A549 treated with DMSO at 1 μM for 4 hours (cell line): ENCODE results near the gene TOMM6. TPM values are rescaled to one million over a fixed set of nuclear protein-coding genes. Genes with fewer than 3 reads are reported as not detected.

ENCODE experiments used
- total RNA-seq: library from RNA; stranded (reverse); fragments of 200-300 nt; extraction: Qiagen RNA extraction; gene quantifications from 5 replicates; pipeline ENCODE4 v1.2.3, GENCODE V29; 2022; ENCODE audit warnings: low read depth

The TOMM6 gene
- 274 to 318 TPM (median 309 TPM) in 5 replicates for total RNA-seq

DNA sequence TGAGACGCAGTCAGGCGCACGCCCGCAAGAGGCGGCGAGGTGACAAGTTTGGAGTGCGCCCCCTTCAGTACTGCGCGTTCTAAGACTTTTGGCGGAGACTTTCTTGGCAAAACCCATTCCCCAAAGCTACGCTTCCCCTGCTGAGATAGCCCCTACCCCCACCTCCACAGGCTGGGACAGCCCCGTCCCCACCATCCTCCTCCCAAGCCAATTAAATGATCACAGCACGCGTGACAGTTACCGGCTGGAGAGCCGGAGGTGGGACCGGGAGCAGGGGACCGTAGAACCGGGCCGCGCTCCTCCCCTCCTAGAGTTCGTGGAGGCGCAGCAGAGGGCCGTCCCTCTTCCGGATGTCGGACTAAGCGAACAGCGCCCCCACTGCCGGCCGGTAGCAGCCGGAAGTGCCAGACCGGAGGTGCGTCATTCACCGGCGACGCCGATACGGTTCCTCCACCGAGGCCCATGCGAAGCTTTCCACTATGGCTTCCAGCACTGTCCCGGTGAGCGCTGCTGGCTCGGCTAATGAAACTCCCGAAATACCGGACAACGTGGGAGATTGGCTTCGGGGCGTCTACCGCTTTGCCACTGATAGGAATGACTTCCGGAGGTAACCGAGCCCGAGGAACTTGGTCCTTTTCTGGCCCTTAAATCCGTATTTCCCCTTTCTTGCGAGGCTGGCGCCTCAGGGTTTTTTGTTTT lies at the start of gene TOMM6:
TSS of gene TOMM6 (plus strand) at position 476 of the 699 bp plus-strand sequence. CDS start at position 480, 4 bp downstream.

GRCh38 chr6:41747256-41748101 lies 40.0 kb upstream of the TOMM6 start, which contains the start of gene PGC:
PGC (minus strand) TSS chr6:41747397; CDS start chr6:41747334, 63 bp downstream.

DNA sequence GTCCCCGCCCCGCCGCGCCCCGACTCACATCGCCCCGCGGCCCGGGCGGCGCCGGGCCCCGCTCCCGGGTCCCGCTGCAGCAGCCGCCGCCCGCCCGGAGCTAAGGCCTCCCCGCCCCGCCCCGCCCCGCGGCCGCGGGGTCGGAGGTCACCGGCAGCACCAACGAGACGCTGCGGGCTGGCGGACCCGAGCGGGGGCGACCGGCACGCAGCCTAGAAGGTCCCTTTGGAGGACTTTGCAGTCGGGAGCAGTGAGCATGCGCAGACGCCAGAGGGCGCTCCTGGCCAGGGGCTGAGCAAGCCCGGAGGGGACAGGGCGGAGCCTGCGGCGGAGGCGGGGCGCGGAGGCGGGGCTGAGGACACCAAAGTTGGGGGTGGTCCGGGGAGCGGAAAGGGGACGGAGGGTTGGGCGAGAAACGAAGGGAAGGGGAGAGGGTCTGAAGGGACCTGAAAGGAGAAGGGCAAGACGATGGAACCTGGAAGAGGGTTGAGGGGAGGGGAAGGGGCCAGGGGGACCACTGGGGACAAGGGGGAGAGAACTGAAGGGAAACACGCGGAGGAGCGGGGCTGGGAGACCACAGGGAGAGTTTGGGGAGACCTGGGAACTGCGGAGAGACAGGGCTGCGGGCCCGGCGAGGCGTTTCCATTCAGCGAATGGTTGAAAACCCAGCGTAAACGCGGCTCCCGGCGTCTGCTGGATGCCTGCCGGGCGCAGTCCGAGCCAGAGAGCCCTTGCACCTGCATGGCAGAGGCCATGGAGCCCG lies 7.5 kb upstream of the TOMM6 start, which contains the start of gene FRS3:
TSS of gene FRS3 (minus strand) at position 113 of the 763 bp plus-strand sequence. CDS start 2,913 bp downstream, outside the sequence.

DNA sequence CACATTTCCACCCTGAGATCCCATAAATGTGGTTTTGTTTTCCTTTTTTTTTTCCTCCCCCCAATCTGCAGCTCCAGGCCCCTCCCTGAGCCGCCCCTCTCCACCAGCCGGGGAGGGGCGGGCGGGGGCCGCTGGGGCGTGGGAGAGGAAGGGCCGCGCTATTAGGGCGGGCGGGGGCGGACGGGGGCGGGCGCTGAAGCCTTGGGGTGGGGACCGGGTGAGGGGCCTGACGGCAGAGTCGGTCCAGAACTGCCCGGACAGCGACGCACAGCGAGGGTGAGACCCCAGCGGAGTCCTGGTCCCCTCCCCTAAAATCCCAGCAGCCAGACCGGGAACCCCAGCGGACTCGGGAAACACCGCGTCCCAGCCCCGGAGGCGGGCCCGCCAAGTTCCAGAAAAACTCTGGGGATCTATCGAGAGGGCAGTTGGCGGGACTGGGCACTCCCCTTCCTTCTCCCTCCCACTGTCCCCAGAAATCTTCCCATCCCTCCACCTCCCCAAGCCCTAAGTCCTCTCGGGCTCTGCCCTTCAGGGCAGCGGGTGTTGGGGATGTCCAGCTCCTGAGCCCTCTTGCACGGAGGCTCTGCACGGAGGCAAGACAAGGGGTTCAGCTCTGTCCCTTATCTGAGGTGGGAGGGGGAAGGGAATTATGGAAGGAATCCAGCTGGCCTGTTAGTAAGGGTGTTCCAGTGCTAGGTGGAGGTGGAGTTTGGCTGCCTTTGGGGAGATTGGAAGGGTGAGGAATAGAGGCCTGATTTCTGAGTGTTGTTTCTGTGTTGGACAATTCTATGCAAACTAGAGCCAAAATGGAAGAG lies 6.7 kb upstream of the TOMM6 start, which contains the start of gene PRICKLE4:
TSS of gene PRICKLE4 (plus strand) at position 232 of the 815 bp plus-strand sequence. CDS start 2,692 bp downstream, outside the sequence.

Other genes with a start within 250 kb of the TOMM6 start
- 16.1 to 27.0 TPM (median 21.8 TPM) in 5 replicates for gene FOXP4, start 241.3 kb upstream of the TOMM6 start, total RNA-seq
- gene MDFI, start 149.2 kb upstream of the TOMM6 start, total RNA-seq: 0.61 to 1.0 TPM (median 0.82 TPM) in 5 replicates
- gene TFEB, start 52.1 kb upstream of the TOMM6 start, total RNA-seq: 4.3 to 6.1 TPM (median 5.5 TPM) in 5 replicates
- gene PGC, start 40.3 kb upstream of the TOMM6 start, total RNA-seq: not detected in 5 replicates
- gene FRS3, start 7.8 kb upstream of the TOMM6 start, total RNA-seq: 1.9 to 2.7 TPM (median 2.5 TPM) in 5 replicates
- 0.23 to 0.85 TPM (median 0.60 TPM) in 4 of 5 replicates, not detected in the other for gene PRICKLE4, start 6.9 kb upstream of the TOMM6 start, total RNA-seq
- gene USP49, start 107.7 kb downstream of the TOMM6 start, total RNA-seq: 1.1 to 1.9 TPM (median 1.5 TPM) in 5 replicates
- 13.6 to 15.5 TPM (median 15.0 TPM) in 5 replicates for gene MED20, start 133.4 kb downstream of the TOMM6 start, total RNA-seq
- 41.1 to 49.0 TPM (median 42.6 TPM) in 5 replicates for gene BYSL, start 133.8 kb downstream of the TOMM6 start, total RNA-seq
- 159 to 199 TPM (median 189 TPM) in 5 replicates for gene CCND3, start 154.1 kb downstream of the TOMM6 start, total RNA-seq